HL-60 (cell line): Measurements from ENCODE around the gene TMTC1.

ENCODE experiments used
- DNase-seq, 2 experiments: peaks; one replicate each; pipeline ENCODE4 v3.0.0-alpha.2; 2010 to 2020; ENCODE audit warnings: low read depth in 1 of 2, low spot score in 1 of 2
- H3K27ac ChIP-seq: fragments of 250-450 bp; sonication (Bioruptor Pico); replicated peaks from 2 replicates; pipeline ENCODE4 v1.5.1; 2020; ENCODE audit warnings: mild to moderate bottlenecking, moderate library complexity
- H3K27me3 ChIP-seq: fragments of 250-450 bp; sonication (Bioruptor Pico); 2 replicates; pipeline ENCODE4 v1.5.1; 2021; ENCODE audit warnings: mild to moderate bottlenecking, moderate library complexity; ENCODE audit not compliant: insufficient read depth, poor library complexity, severe bottlenecking
- H3K4me3 ChIP-seq: replicated peaks from 2 replicates; pipeline ENCODE4 v1.5.1; 2011; ENCODE audit warnings: mild to moderate bottlenecking, control low read depth, low read length; ENCODE audit not compliant: insufficient read depth
- GABPA ChIP-seq: IDR thresholded peaks from 2 replicates; pipeline ENCODE4 v1.6.1; 2012; ENCODE audit warnings: low read depth
- POLR2AphosphoS5 ChIP-seq: IDR thresholded peaks from 2 replicates; pipeline ENCODE4 v1.6.1; 2012; ENCODE audit warnings: low read depth
- REST ChIP-seq: IDR thresholded peaks from 2 replicates; pipeline ENCODE4 v1.6.1; 2012; ENCODE audit warnings: low read depth; ENCODE audit not compliant: insufficient replicate concordance
- SPI1 ChIP-seq: IDR thresholded peaks from 2 replicates; pipeline ENCODE4 v1.6.1; 2012; ENCODE audit warnings: low read depth, mild to moderate bottlenecking, borderline replicate concordance
- TF ChIP-seq, protein P1 (sequence below): IDR thresholded peaks from one replicate; pipeline ENCODE4 v1.5.1; 2011; ENCODE audit warnings: low read length, control low read depth, inconsistent platforms; ENCODE audit not compliant: insufficient read depth

TMTC1 gene

GRCh38 chr12:29751676-29752075 lies 32.1 kb downstream of the TMTC1 start:
- TF ChIP-seq GABPA (no peak), POLR2AphosphoS5 (no peak)
- TF ChIP-seq, protein P1, sequence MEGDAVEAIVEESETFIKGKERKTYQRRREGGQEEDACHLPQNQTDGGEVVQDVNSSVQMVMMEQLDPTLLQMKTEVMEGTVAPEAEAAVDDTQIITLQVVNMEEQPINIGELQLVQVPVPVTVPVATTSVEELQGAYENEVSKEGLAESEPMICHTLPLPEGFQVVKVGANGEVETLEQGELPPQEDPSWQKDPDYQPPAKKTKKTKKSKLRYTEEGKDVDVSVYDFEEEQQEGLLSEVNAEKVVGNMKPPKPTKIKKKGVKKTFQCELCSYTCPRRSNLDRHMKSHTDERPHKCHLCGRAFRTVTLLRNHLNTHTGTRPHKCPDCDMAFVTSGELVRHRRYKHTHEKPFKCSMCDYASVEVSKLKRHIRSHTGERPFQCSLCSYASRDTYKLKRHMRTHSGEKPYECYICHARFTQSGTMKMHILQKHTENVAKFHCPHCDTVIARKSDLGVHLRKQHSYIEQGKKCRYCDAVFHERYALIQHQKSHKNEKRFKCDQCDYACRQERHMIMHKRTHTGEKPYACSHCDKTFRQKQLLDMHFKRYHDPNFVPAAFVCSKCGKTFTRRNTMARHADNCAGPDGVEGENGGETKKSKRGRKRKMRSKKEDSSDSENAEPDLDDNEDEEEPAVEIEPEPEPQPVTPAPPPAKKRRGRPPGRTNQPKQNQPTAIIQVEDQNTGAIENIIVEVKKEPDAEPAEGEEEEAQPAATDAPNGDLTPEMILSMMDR: no peak
- Histone ChIP-seq H3K27me3 (peaks cover 2% of the 10 kb centered on the region), H3K4me3 (no peak overlapping the region), H3K27ac (no peak overlapping the region)
- no peak for DNase-seq

GRCh38 chr12:29750928-29751220 lies 32.9 kb downstream of the TMTC1 start:
- DNase-seq: no peak
- H3K27me3 ChIP-seq: peaks cover 2% of the 10 kb centered on the region
- no peak for TF ChIP-seq REST
- no peak for TF ChIP-seq POLR2AphosphoS5
- no peak for TF ChIP-seq SPI1
- TF ChIP-seq, protein P1: no peak
- no peak for TF ChIP-seq GABPA
- H3K4me3 ChIP-seq: no peak overlapping the region
- H3K27ac ChIP-seq: no peak overlapping the region

- no peak overlapping the region for H3K4me3 ChIP-seq
- no peak overlapping the region for H3K27ac ChIP-seq
- no peak for DNase-seq
- TF ChIP-seq SPI1 (no peak), GABPA (no peak), REST (no peak), POLR2AphosphoS5 (no peak)
- TF ChIP-seq, protein P1: no peak
- peaks cover 2% of the 10 kb centered on the region for H3K27me3 ChIP-seq
These were observed 33.4 kb downstream of the TMTC1 start for GRCh38 chr12:29750131-29750927.

DNA sequence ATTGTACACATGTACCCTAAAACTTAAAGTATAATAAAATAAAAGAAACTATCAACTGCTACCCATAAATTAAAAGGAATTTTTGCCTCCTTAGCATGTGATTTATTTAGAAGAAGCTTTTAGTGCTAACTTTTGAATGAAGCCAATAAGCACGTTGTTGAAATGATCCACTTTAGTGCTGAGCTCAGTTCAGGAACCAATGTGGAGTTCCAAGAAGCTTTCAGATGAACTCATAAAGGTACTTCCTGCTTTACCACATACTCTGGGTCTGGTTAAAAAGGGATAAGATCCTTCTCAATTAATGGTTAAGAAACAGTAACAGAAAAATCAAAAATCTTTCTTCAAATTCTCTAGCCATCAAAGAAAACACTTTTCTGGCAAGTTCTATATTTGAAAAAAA lies 39.4 kb downstream of the TMTC1 start:
- TF ChIP-seq POLR2AphosphoS5: no peak
- TF ChIP-seq GABPA: no peak
- TF ChIP-seq, protein P1: no peak
- TF ChIP-seq REST: no peak
- no peak for TF ChIP-seq SPI1
- no peak overlapping the region for H3K27ac ChIP-seq
- no peak for DNase-seq

More for the DNA sequence above, 39.4 kb downstream of the TMTC1 start:
- no peaks in the 10 kb centered on the region for H3K27me3 ChIP-seq
- no peak overlapping the region for H3K4me3 ChIP-seq
